22Rv1 (cell line): Measurements from ENCODE around the gene KCMF1.
A peak's percentile ranks its signal among the peaks of the same experiment; 100 is the strongest.

Experiments used
- H3K27ac ChIP-seq: fragments of 450-650 bp; 2 replicates; pipeline ENCODE4 v1.5.1; 2017
- CTCF ChIP-seq: fragments of 450-650 bp; IDR thresholded peaks from 2 replicates; pipeline ENCODE4 v1.5.1; 2017; ENCODE audit warnings: mild to moderate bottlenecking
- ZFX ChIP-seq: fragments of 450-650 bp; IDR thresholded peaks from 2 replicates; pipeline ENCODE4 v1.6.1; 2017; ENCODE audit warnings: antibody characterized with exemption, borderline replicate concordance

KCMF1 gene

DNA sequence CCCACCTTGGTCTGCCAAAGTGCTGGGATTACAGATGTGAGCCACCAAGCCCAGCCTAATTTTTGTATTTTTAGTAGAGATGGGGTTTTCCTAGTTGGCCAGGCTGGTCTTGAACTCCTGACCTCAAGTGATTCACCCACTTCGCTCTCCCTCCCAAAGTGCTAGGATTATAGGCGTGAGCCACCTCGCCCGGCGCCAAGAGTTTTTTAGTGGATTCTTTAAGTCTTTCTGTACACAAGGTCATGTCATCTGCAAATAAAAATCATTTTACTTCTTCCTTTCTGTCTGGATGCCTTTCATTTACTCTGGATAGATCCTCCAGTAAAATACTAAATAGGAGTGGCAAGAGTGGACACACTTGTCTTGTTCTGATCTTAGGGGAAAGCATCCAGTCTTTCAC is 61.7 kb downstream of the KCMF1 start:
- no peak for TF ChIP-seq CTCF
- no peak for TF ChIP-seq ZFX
- peak overlapping the region; percentile 29 for H3K27ac ChIP-seq

GRCh38 chr2:85033388-85033787 is 62.4 kb downstream of the KCMF1 start:
- H3K27ac ChIP-seq, result peak overlapping the region; percentile 29
- no peak for TF ChIP-seq ZFX
- no peak for TF ChIP-seq CTCF

DNA sequence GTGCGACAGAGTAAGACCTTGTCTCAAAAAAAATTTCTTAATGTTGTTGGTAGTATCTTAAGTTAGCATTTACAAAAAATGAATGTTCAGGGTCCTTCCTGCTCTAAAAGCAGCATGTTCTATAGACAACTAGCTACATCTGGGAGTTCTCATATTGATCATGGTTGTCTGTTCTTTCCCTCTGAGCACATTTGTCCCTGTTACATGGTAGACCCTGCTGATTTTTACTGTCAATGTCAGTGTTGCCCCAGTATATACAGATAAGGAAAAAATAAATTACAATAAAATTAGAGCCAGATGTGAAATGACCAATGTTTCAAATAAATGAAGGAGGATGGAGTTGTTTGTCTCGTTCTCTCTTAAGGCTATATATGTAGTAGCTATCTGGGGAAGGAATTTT is 63.2 kb downstream of the KCMF1 start:
- TF ChIP-seq ZFX (no peak), CTCF (no peak)
- peak overlapping the region; percentile 29 for H3K27ac ChIP-seq

DNA sequence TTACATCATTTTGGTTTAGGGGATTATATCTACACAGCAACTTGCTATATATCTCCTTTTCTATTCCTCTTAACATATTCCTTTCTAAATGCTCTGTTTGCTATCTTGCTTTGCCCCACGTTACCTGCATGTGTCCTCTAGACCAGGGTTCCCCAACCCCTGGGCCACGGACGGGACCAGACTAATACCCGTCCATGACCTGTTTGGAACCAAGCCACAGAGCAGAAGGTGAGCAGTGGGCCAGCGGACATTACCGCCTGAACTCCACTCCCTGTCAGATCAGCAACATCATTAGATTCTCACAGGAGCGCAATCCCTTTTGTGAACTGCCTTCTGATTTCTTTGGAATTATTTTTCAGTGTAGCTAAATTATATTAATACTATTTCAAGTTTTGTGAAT is 66.7 kb downstream of the KCMF1 start:
- H3K27ac ChIP-seq, result no peak overlapping the region
- TF ChIP-seq CTCF, result no peak
- TF ChIP-seq ZFX, result no peak

- peak overlapping the region; percentile 42 for H3K27ac ChIP-seq
- no peak for TF ChIP-seq CTCF
- TF ChIP-seq ZFX, result no peak
Measured at GRCh38 chr2:85042330-85042729, 71.4 kb downstream of the KCMF1 start.

DNA sequence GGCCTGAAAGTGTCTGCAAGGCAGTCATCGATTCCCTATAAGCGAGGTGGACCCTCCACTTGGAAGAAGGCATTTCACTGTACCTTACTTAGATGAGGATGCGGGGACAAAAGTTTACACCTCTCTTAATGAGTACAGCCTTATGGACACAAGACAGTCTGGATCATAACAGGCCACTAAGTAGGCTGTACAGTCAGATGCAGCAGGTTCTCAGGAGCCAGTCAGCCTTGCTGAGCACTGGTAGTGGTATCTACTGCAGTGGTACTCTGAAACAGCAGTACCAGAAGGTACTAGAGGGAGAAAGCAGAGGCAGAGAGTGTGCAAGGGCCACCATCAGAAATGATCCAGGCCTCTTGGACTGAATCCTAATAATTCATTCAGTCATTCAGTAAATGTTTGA is 77.6 kb downstream of the KCMF1 start:
- peak overlapping the region; percentile 24; the same call in 1 of the 2 replicates for H3K27ac ChIP-seq
- TF ChIP-seq CTCF (no peak), ZFX (no peak)

DNA sequence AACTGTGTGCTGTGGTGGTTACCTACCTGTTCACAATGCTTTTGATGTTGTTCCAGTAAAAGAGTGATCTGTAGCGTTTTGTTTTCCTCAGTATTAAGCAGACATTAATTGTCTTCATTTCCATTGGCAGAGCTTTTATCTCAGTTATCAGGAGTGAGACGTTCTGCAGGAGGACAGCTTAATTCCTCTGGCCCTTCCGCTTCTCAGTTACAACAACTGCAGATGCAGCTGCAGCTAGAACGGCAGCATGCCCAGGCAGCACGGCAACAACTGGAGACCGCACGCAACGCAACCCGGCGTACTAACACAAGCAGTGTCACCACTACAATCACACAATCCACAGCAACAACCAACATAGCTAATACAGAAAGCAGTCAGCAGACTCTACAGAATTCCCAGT is 78.3 kb downstream of the KCMF1 start:
- H3K27ac ChIP-seq, result peak overlapping the region; percentile 24; the same call in 1 of the 2 replicates
- TF ChIP-seq ZFX (no peak), CTCF (no peak)

DNA sequence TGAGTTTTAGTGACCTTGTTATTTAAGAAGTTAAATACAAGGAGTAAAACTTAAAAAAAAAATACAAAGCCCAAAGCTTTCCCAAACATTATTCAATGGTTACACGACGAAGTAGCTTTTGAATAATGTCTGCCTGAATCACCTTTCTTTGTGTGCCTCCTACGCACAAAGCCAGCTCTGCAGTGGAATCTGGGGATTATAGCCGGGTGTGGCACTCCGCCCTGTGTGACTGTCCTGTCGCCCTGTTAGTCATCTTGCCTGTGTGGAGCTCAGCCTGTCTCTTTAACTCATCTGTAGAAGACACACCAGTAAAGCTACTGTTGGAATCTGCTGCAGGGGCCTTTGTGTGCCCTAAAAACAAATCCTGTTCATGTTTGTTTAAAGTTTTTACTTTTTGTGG is 82.8 kb downstream of the KCMF1 start:
- H3K27ac ChIP-seq, result peak overlapping the region; percentile 62; the same call in 1 of the 2 replicates
- TF ChIP-seq CTCF (no peak), ZFX (no peak)
